ENCODE results near the gene DYSF.

The DYSF gene

GRCh38 chr2:71599038-71599437 lies 145.7 kb downstream of the DYSF start:
- H3K9me3 ChIP-seq (ENCODE audit: insufficient read depth, low read depth, low read length), result no peaks in the 10 kb centered on the region

GRCh38 chr2:71599646-71600236 lies 146.4 kb downstream of the DYSF start:
- Histone ChIP-seq H3K27me3 (ENCODE audit: insufficient read depth, low read length, poor library complexity, severe bottlenecking) (no peaks in the 10 kb centered on the region), H3K9me3 (ENCODE audit: insufficient read depth, low read depth, low read length) (no peaks in the 10 kb centered on the region), H3K4me2 (ENCODE audit: low read depth, low read length, poor library complexity, severe bottlenecking) (peak overlapping the region; percentile 22), H2AFZ (ENCODE audit: low read length) (no peak overlapping the region), H3K9me2 (replicated peaks; ENCODE audit: low read depth, low read length) (no peaks in the 10 kb centered on the region), H3K9ac (ENCODE audit: low read depth, low read length, poor library complexity, severe bottlenecking) (no peak overlapping the region), H3K36me3 (ENCODE audit: insufficient read depth, low read length) (no peaks in the 10 kb centered on the region), H3K4me3 (ENCODE audit: low read length, poor library complexity, severe bottlenecking) (no peak overlapping the region), H3K79me2 (ENCODE audit: insufficient read depth, low read length) (no peaks in the 10 kb centered on the region), H3F3A (ENCODE audit: low read depth) (no peaks in the 10 kb centered on the region), H3K4me1 (ENCODE audit: insufficient read depth, low read length, poor library complexity, severe bottlenecking) (peaks cover 18% of the 10 kb centered on the region), H4K20me1 (ENCODE audit: insufficient read depth, low read length, poor library complexity, severe bottlenecking) (no peaks in the 10 kb centered on the region)
- TF ChIP-seq CTCF (conservative IDR thresholded peaks at IDR 0.05; ENCODE audit: low read length), result no peak
- no peak for TF ChIP-seq EZH2phosphoT487 (IDR thresholded peaks at IDR 0.05; ENCODE audit: borderline replicate concordance)

More at GRCh38 chr2:71599038-71599437, 145.7 kb downstream of the DYSF start:
- TF ChIP-seq CTCF (conservative IDR thresholded peaks at IDR 0.05; ENCODE audit: low read length), result no peak
- no peaks in the 10 kb centered on the region for H3K9me2 ChIP-seq (replicated peaks; ENCODE audit: low read depth, low read length)
- H3K79me2 ChIP-seq (ENCODE audit: insufficient read depth, low read length), result no peaks in the 10 kb centered on the region
- peak overlapping the region; percentile 22 for H3K4me2 ChIP-seq (ENCODE audit: low read depth, low read length, poor library complexity, severe bottlenecking)
- H3K27me3 ChIP-seq (ENCODE audit: insufficient read depth, low read length, poor library complexity, severe bottlenecking), result no peaks in the 10 kb centered on the region
- no peak overlapping the region for H3K4me3 ChIP-seq (ENCODE audit: low read length, poor library complexity, severe bottlenecking)
- no peak overlapping the region for H3K9ac ChIP-seq (ENCODE audit: low read depth, low read length, poor library complexity, severe bottlenecking)
- no peaks in the 10 kb centered on the region for H3K36me3 ChIP-seq (ENCODE audit: insufficient read depth, low read length)
- no peaks in the 10 kb centered on the region for H4K20me1 ChIP-seq (ENCODE audit: insufficient read depth, low read length, poor library complexity, severe bottlenecking)
- no peaks in the 10 kb centered on the region for H3F3A ChIP-seq (ENCODE audit: low read depth)
- peaks cover 14% of the 10 kb centered on the region for H3K4me1 ChIP-seq (ENCODE audit: insufficient read depth, low read length, poor library complexity, severe bottlenecking)
- no peak overlapping the region for H2AFZ ChIP-seq (ENCODE audit: low read length)

- Histone ChIP-seq H3K4me3 (ENCODE audit: low read length, poor library complexity, severe bottlenecking) (no peak overlapping the region), H3F3A (ENCODE audit: low read depth) (no peaks in the 10 kb centered on the region), H4K20me1 (ENCODE audit: insufficient read depth, low read length, poor library complexity, severe bottlenecking) (no peaks in the 10 kb centered on the region), H3K36me3 (ENCODE audit: insufficient read depth, low read length) (no peaks in the 10 kb centered on the region), H3K9ac (ENCODE audit: low read depth, low read length, poor library complexity, severe bottlenecking) (no peak overlapping the region), H3K9me3 (ENCODE audit: insufficient read depth, low read depth, low read length) (no peaks in the 10 kb centered on the region), H3K27me3 (ENCODE audit: insufficient read depth, low read length, poor library complexity, severe bottlenecking) (no peaks in the 10 kb centered on the region), H3K79me2 (ENCODE audit: insufficient read depth, low read length) (no peaks in the 10 kb centered on the region), H3K4me2 (ENCODE audit: low read depth, low read length, poor library complexity, severe bottlenecking) (no peak overlapping the region), H3K9me2 (replicated peaks; ENCODE audit: low read depth, low read length) (no peaks in the 10 kb centered on the region), H3K4me1 (ENCODE audit: insufficient read depth, low read length, poor library complexity, severe bottlenecking) (peaks cover 26% of the 10 kb centered on the region), H2AFZ (ENCODE audit: low read length) (no peak overlapping the region)
- TF ChIP-seq CTCF (conservative IDR thresholded peaks at IDR 0.05; ENCODE audit: low read length), result no peak
- no peak for TF ChIP-seq EZH2phosphoT487 (IDR thresholded peaks at IDR 0.05; ENCODE audit: borderline replicate concordance)
Observed at GRCh38 chr2:71600555-71600954, 147.2 kb downstream of the DYSF start.
